SK-N-SH (cell line): Measurements from ENCODE around the gene SLC13A3. TPM values are rescaled to one million over a fixed set of nuclear protein-coding genes. Genes with fewer than 3 reads are reported as not detected.

Experiments
- CTCF ChIA-PET: fragments of 300-600, 350-600 bp; formaldehyde crosslinking; extraction: SDS; loops from one replicate; lab custom pipeline; 2021; lab: Yijun Ruan, JAX
- POLR2A ChIA-PET: fragments of 350-600 bp; sonication (Branson Sonifier 250); formaldehyde crosslinking; extraction: SDS; loops from one replicate; lab custom pipeline; 2020; ENCODE audit warnings: antibody characterized with exemption, inconsistent platforms; lab: Yijun Ruan, JAX
- DNase-seq: peaks from one replicate; pipeline ENCODE4 v3.0.0; 2012
- H2AFZ ChIP-seq: fragments of 200-600 bp; sonication (generic); 2 replicates; pipeline ENCODE4 v1.8.1; 2016; ENCODE audit warnings: antibody characterized with exemption, mild to moderate bottlenecking, low read depth
- H3F3A ChIP-seq: fragments of 200-600 bp; sonication (generic); replicated peaks from 2 replicates; pipeline ENCODE3; 2016; ENCODE audit warnings: antibody characterized with exemption, mild to moderate bottlenecking; ENCODE audit not compliant: insufficient read depth
- H3K27ac ChIP-seq, 2 experiments: fragments of 200-500 bp in 1 of 2; fragments of 200-600 bp in 1 of 2; sonication (Bioruptor generic) in 1 of 2; sonication (generic), shearing (Covaris generic) in 1 of 2; 2 replicates each; pipeline versions ENCODE4 v1.5.1 to v1.6.1; 2014 to 2016; ENCODE audit warnings: low read depth in 2 of 2, inconsistent platforms in 1 of 2, low read length in 1 of 2, mild to moderate bottlenecking in 1 of 2, mixed read lengths in 1 of 2
- H3K27me3 ChIP-seq: fragments of 200-600 bp; sonication (generic), shearing (Covaris generic); 2 replicates; pipeline ENCODE4 v1.6.1; 2016; ENCODE audit warnings: mixed run types; ENCODE audit not compliant: insufficient read depth
- H3K36me3 ChIP-seq, 2 experiments: fragments of 200-500 bp in 1 of 2; fragments of 200-600 bp in 1 of 2; sonication (Bioruptor generic) in 1 of 2; sonication (generic) in 1 of 2; replicated peaks in 1 of 2; 2 replicates each; pipeline versions ENCODE3 to v1.5.1; 2014 to 2016; ENCODE audit warnings: low read length in 1 of 2, mild to moderate bottlenecking in 1 of 2; ENCODE audit not compliant: insufficient read depth in 2 of 2, control insufficient read depth in 1 of 2
- H3K4me1 ChIP-seq, 2 experiments: fragments of 200-500 bp in 1 of 2; fragments of 200-600 bp in 1 of 2; sonication (Bioruptor generic) in 1 of 2; sonication (generic), shearing (Covaris generic) in 1 of 2; 2 replicates each; pipeline versions ENCODE4 v1.5.1 to v1.6.1; 2014 to 2016; ENCODE audit warnings: low read depth in 1 of 2, low read length in 1 of 2, mixed run types in 1 of 2; ENCODE audit not compliant: insufficient read depth in 2 of 2, control insufficient read depth in 1 of 2
- H3K4me2 ChIP-seq: fragments of 200-600 bp; sonication (generic), shearing (Covaris generic); 2 replicates; pipeline ENCODE4 v1.6.1; 2017; ENCODE audit warnings: mixed run types
- H3K4me3 ChIP-seq, 2 experiments: fragments of 200-500 bp in 1 of 2; fragments of 200-600 bp in 1 of 2; sonication (Bioruptor generic) in 1 of 2; sonication (generic), shearing (Covaris generic) in 1 of 2; 2 replicates each; pipeline versions ENCODE4 v1.5.1 to v1.8.1; 2014 to 2016; ENCODE audit warnings: low read depth in 2 of 2, inconsistent platforms in 1 of 2, low read length in 1 of 2, mild to moderate bottlenecking in 1 of 2, mixed read lengths in 1 of 2, moderate library complexity in 1 of 2
- H3K79me2 ChIP-seq: fragments of 200-600 bp; sonication (generic); 2 replicates; pipeline ENCODE4 v1.8.1; 2017; ENCODE audit warnings: mild to moderate bottlenecking; ENCODE audit not compliant: insufficient read depth
- H3K9ac ChIP-seq: fragments of 200-600 bp; sonication (generic); 2 replicates; pipeline ENCODE4 v1.6.1; 2017; ENCODE audit warnings: mixed run types
- H3K9me2 ChIP-seq: fragments of 200-600 bp; sonication (generic); 2 replicates; pipeline ENCODE4 v1.6.1; 2017; ENCODE audit warnings: mixed run types
- H3K9me3 ChIP-seq: fragments of 200-600 bp; sonication (generic); 2 replicates; pipeline ENCODE4 v1.6.1; 2017; ENCODE audit warnings: mixed run types, mild to moderate bottlenecking, moderate library complexity
- H4K20me1 ChIP-seq: fragments of 200-600 bp; sonication (generic); 2 replicates; pipeline ENCODE4 v1.6.1; 2017; ENCODE audit warnings: mild to moderate bottlenecking, mixed run types; ENCODE audit not compliant: insufficient read depth
- EZH2phosphoT487 ChIP-seq: fragments of 200-600 bp; sonication (generic); IDR thresholded peaks from 2 replicates; pipeline ENCODE4 v1.6.1; 2017; ENCODE audit warnings: low read depth, mixed run types, mild to moderate bottlenecking, antibody characterized with exemption, moderate library complexity, borderline replicate concordance
- GABPA ChIP-seq: IDR thresholded peaks from 2 replicates; pipeline ENCODE4 v1.4.0; 2012; ENCODE audit warnings: low read depth, mild to moderate bottlenecking
- MEF2A ChIP-seq: IDR thresholded peaks from 2 replicates; pipeline ENCODE4 v1.4.0; 2012; ENCODE audit warnings: low read depth, borderline replicate concordance
- POLR2AphosphoS5 ChIP-seq: IDR thresholded peaks from 2 replicates; pipeline ENCODE4 v1.6.1; 2012; ENCODE audit warnings: low read depth, low read length
- RFX5 ChIP-seq: IDR thresholded peaks from 2 replicates; pipeline ENCODE4 v1.6.1; 2012; ENCODE audit warnings: mild to moderate bottlenecking, improper control_type of control experiment, low read length
- SMC3 ChIP-seq: IDR thresholded peaks from 2 replicates; pipeline ENCODE4 v1.6.1; 2012; ENCODE audit warnings: low read depth, low read length, improper control_type of control experiment
- TEAD4 ChIP-seq: IDR thresholded peaks from 2 replicates; pipeline ENCODE4 v1.4.0; 2012; ENCODE audit warnings: mild to moderate bottlenecking, borderline replicate concordance; ENCODE audit not compliant: insufficient read depth
- WGBS: methylation state at CpG from one replicate; pipeline ENCODE4 v1.1.6; 2017; ENCODE audit warnings: low lambda C conversion rate; 5-methylcytosine and 5-hydroxymethylcytosine counted together
- polyA plus RNA-seq, 3 experiments: library from polyadenylated mRNA; depleted of rRNA; stranded (reverse); fragments of >200 nt; gene quantifications; 2 replicates each; pipeline ENCODE4 v1.2.3, GENCODE V29; 2012
- TF ChIP-seq, protein P1 (sequence below): IDR thresholded peaks from 2 replicates; pipeline ENCODE4 v1.6.1; 2012; ENCODE audit warnings: mild to moderate bottlenecking, low read depth, low read length, moderate library complexity
- TF ChIP-seq, protein P2 (sequence below): IDR thresholded peaks from 2 replicates; pipeline ENCODE4 v1.4.0; 2012; ENCODE audit warnings: low read depth
- TF ChIP-seq, protein P3 (sequence below): IDR thresholded peaks from 2 replicates; pipeline ENCODE4 v1.4.0; 2012; ENCODE audit warnings: low read depth, borderline replicate concordance

Gene SLC13A3
- polyA plus RNA-seq, 1 of the 3 experiments (the other 2 are of a cell fraction), result 0.10 TPM

DNA sequence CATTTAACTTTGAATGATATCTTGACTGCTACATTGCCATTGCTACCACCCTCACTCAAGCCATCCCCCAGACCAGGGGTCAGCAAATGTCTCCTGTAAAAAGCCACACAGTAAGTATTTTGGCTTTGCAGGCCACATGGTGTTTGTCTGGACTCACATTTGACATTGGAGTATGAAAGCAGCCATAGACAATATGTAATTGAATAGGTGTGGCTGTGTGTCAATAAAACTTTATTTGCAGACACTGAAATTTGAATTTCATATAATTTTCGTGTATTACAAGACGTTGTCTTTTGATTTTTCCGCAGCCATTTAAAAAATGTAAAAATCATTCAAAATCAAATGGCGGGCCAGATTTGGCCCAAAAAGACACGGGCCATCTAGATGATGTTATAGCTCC is 64.5 kb downstream of the SLC13A3 start (continued):
- TF ChIP-seq, protein P1, sequence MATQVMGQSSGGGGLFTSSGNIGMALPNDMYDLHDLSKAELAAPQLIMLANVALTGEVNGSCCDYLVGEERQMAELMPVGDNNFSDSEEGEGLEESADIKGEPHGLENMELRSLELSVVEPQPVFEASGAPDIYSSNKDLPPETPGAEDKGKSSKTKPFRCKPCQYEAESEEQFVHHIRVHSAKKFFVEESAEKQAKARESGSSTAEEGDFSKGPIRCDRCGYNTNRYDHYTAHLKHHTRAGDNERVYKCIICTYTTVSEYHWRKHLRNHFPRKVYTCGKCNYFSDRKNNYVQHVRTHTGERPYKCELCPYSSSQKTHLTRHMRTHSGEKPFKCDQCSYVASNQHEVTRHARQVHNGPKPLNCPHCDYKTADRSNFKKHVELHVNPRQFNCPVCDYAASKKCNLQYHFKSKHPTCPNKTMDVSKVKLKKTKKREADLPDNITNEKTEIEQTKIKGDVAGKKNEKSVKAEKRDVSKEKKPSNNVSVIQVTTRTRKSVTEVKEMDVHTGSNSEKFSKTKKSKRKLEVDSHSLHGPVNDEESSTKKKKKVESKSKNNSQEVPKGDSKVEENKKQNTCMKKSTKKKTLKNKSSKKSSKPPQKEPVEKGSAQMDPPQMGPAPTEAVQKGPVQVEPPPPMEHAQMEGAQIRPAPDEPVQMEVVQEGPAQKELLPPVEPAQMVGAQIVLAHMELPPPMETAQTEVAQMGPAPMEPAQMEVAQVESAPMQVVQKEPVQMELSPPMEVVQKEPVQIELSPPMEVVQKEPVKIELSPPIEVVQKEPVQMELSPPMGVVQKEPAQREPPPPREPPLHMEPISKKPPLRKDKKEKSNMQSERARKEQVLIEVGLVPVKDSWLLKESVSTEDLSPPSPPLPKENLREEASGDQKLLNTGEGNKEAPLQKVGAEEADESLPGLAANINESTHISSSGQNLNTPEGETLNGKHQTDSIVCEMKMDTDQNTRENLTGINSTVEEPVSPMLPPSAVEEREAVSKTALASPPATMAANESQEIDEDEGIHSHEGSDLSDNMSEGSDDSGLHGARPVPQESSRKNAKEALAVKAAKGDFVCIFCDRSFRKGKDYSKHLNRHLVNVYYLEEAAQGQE, result no peak

DNA sequence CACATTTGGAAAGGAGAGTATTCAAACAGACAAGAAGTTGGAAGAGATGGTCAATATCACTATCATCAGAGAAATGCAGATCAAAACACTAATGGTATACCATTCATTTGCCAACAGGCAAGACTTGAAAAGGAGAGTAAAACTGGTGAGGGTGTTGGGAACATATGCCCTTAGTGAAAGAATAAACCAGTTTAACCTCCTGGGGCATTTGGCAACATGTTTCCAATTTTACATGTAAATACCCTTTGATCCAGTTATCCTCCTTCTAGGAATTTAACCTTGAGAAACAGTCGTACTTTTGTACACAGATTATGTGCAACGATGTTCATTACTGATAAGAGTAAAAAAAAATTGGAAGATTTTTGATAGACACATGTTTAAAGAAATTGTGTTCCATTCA is 66.8 kb downstream of the SLC13A3 start:
- H3K9ac ChIP-seq, result no peak overlapping the region
- TF ChIP-seq EZH2phosphoT487 (no peak), TEAD4 (no peak), MEF2A (no peak)
- TF ChIP-seq, protein P1, result no peak
- no peaks in the 10 kb centered on the region for H3K9me2 ChIP-seq
- H3K27ac ChIP-seq, result no peak overlapping the region
- no peaks in the 10 kb centered on the region for H4K20me1 ChIP-seq
- ChIA-PET CTCF (interaction anchor here (0.6 to 1.2 kb wide), 2 partner anchors 11 to 1489 kb away, joined by 3 read pairs; no protein-coding TSS in a partner anchor), POLR2A (no interaction called here)
- 6% methylated on average over 2 of the region's 2 CpGs for WGBS
- H3K4me3 ChIP-seq, result no peak overlapping the region
- H3K27me3 ChIP-seq, result no peaks in the 10 kb centered on the region
- H3F3A ChIP-seq, result no peaks in the 10 kb centered on the region
- H3K4me2 ChIP-seq, result no peak overlapping the region
- DNase-seq, result no peak
- H3K4me1 ChIP-seq, result no peaks in the 10 kb centered on the region
- no peaks in the 10 kb centered on the region for H3K9me3 ChIP-seq
- no peaks in the 10 kb centered on the region for H3K36me3 ChIP-seq
- no peaks in the 10 kb centered on the region for H3K79me2 ChIP-seq
- H2AFZ ChIP-seq, result no peak overlapping the region

DNA sequence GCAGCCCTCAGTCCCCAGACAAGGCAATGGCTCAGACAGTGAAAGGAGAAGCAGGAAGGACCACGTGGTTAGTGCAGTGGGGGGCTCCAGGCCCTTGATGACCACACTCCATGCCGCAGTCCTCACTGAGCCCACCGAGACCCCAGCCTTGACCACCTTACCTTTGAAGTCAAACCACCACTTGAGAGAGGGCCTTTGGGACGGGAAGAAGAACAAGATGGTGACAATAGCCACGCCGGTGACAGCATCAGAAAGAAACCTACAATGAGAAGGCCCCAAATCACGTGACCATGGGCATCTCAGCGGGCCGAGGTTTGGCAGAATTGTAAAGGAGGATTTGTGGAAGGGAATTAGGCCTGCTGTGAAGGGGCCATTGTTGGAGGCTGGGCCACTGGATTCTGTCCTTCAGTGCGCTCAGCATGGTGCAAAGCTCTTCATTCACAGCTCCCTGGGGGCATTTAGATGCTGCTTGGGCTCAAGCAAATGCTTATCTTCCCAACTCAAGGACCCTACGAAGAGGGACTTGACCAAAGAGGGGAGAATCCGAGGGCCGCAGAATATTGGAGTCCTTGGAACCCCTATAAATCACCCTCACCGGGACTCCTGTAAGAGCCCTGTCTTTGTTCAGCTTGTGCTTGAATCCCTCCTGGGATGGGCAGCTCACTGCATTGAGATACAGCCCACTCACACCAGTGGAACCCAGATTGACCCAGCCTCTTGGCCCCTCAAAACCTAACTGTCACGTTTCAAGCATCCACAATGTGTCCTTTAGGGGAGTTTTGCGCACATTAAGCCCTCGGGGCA is 67.6 kb downstream of the SLC13A3 start:
- no peak overlapping the region for H3K4me3 ChIP-seq
- no peaks in the 10 kb centered on the region for H3K79me2 ChIP-seq
- H2AFZ ChIP-seq, result no peak overlapping the region

More for the DNA sequence above, 67.6 kb downstream of the SLC13A3 start:
- POLR2A ChIA-PET, result no interaction called here
- TF ChIP-seq GABPA, result no peak
- no peak for TF ChIP-seq SMC3
- TF ChIP-seq, protein P2, sequence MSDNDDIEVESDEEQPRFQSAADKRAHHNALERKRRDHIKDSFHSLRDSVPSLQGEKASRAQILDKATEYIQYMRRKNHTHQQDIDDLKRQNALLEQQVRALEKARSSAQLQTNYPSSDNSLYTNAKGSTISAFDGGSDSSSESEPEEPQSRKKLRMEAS, result no peak
- TF ChIP-seq POLR2AphosphoS5, result no peak
- no peak for TF ChIP-seq RFX5
- TF ChIP-seq, protein P3, sequence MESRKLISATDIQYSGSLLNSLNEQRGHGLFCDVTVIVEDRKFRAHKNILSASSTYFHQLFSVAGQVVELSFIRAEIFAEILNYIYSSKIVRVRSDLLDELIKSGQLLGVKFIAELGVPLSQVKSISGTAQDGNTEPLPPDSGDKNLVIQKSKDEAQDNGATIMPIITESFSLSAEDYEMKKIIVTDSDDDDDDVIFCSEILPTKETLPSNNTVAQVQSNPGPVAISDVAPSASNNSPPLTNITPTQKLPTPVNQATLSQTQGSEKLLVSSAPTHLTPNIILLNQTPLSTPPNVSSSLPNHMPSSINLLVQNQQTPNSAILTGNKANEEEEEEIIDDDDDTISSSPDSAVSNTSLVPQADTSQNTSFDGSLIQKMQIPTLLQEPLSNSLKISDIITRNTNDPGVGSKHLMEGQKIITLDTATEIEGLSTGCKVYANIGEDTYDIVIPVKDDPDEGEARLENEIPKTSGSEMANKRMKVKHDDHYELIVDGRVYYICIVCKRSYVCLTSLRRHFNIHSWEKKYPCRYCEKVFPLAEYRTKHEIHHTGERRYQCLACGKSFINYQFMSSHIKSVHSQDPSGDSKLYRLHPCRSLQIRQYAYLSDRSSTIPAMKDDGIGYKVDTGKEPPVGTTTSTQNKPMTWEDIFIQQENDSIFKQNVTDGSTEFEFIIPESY, result no peak
- TF ChIP-seq MEF2A, result no peak
- Histone ChIP-seq H3K9me2 (no peaks in the 10 kb centered on the region), H3K4me1 (no peaks in the 10 kb centered on the region), H4K20me1 (no peaks in the 10 kb centered on the region), H3K9me3 (no peaks in the 10 kb centered on the region), H3K9ac (no peak overlapping the region), H3K36me3 (no peaks in the 10 kb centered on the region), H3K27ac (no peak overlapping the region), H3F3A (no peaks in the 10 kb centered on the region), H3K4me2 (no peak overlapping the region), H3K27me3 (no peaks in the 10 kb centered on the region)
- WGBS, result 39% methylated on average over 17 of the region's 17 CpGs
- CTCF ChIA-PET, result interaction anchor here (1.2 to 1.4 kb wide), 2 partner anchors 10 to 21 kb away, joined by 3 to 7 read pairs; no protein-coding TSS in a partner anchor
- DNase-seq, result no peak
